SU-DHL-6 (cell line): ENCODE results near the gene ATRN.

Experiments used
- H2AFZ ChIP-seq: fragments of 200-600 bp; sonication (generic); 2 replicates; pipeline ENCODE4 v1.6.1; 2014; ENCODE audit warnings: low read depth, mild to moderate bottlenecking, moderate library complexity, mixed read lengths, antibody characterized with exemption, low read length; ENCODE audit not compliant: severe bottlenecking
- H3F3A ChIP-seq: fragments of 200-600 bp; shearing (Covaris generic); 2 replicates; pipeline ENCODE4 v1.6.0; 2016; ENCODE audit warnings: antibody characterized with exemption, mild to moderate bottlenecking; ENCODE audit not compliant: insufficient read depth
- H3K27ac ChIP-seq: fragments of 200-600 bp; sonication (generic); 2 replicates; pipeline ENCODE4 v1.5.1; 2016; ENCODE audit warnings: low read depth, mild to moderate bottlenecking, low read length, moderate library complexity, mixed read lengths
- H3K27me3 ChIP-seq: fragments of 200-600 bp; sonication (generic), shearing (Covaris generic); 2 replicates; pipeline ENCODE4 v1.6.0; 2014; ENCODE audit warnings: mild to moderate bottlenecking, low read length
- H3K36me3 ChIP-seq: fragments of 200-600 bp; sonication (generic); 2 replicates; pipeline ENCODE4 v1.6.1; 2014; ENCODE audit warnings: mild to moderate bottlenecking, low read length, mixed read lengths
- H3K4me2 ChIP-seq: fragments of 300-600, 200-600 bp; shearing (Covaris generic), sonication (generic); 2 replicates; pipeline ENCODE4 v1.6.0; 2014; ENCODE audit warnings: low read length, low read depth, mild to moderate bottlenecking; ENCODE audit not compliant: poor library complexity, severe bottlenecking
- H3K4me3 ChIP-seq: fragments of 200-600 bp; sonication (generic); 2 replicates; pipeline ENCODE4 v1.5.1; 2014; ENCODE audit warnings: antibody characterized with exemption, low read length, mild to moderate bottlenecking, mixed read lengths; ENCODE audit not compliant: insufficient read depth, poor library complexity, severe bottlenecking
- H3K79me2 ChIP-seq: fragments of 200-600 bp; sonication (generic); 2 replicates; pipeline ENCODE4 v1.6.1; 2014; ENCODE audit warnings: mild to moderate bottlenecking, low read length, moderate library complexity; ENCODE audit not compliant: insufficient read depth
- H3K9ac ChIP-seq: fragments of 200-600 bp; sonication (generic); 2 replicates; pipeline ENCODE4 v1.7.0; 2014; ENCODE audit warnings: mild to moderate bottlenecking, low read length
- H3K9me2 ChIP-seq: fragments of 200-600 bp; sonication (generic); replicated peaks from 2 replicates; pipeline ENCODE4 v1.6.1; 2014; ENCODE audit warnings: low read length; ENCODE audit not compliant: insufficient read depth
- H3K9me3 ChIP-seq: fragments of 200-600 bp; sonication (generic); 2 replicates; pipeline ENCODE4 v1.6.1; 2014; ENCODE audit warnings: low read length, mixed read lengths; ENCODE audit not compliant: insufficient read depth
- H4K20me1 ChIP-seq: fragments of 200-600 bp; sonication (generic); 2 replicates; pipeline ENCODE4 v1.6.1; 2014; ENCODE audit warnings: low read depth, mild to moderate bottlenecking, antibody characterized with exemption, low read length, moderate library complexity, mixed read lengths
- EZH2phosphoT487 ChIP-seq: fragments of 200-600 bp; sonication (generic), shearing (Covaris generic); conservative IDR thresholded peaks from 2 replicates; pipeline ENCODE4 v1.6.1; 2018; ENCODE audit warnings: mild to moderate bottlenecking, antibody characterized with exemption, low read length, moderate library complexity, mixed read lengths
- TF ChIP-seq, protein P1 (sequence below): fragments of 200-600 bp; sonication (generic); IDR thresholded peaks from one replicate; pipeline ENCODE4 v1.5.1; 2017; ENCODE audit warnings: antibody characterized with exemption, mild to moderate bottlenecking, low read length, moderate library complexity; ENCODE audit not compliant: insufficient read depth, poor library complexity, severe bottlenecking

The ATRN gene

DNA sequence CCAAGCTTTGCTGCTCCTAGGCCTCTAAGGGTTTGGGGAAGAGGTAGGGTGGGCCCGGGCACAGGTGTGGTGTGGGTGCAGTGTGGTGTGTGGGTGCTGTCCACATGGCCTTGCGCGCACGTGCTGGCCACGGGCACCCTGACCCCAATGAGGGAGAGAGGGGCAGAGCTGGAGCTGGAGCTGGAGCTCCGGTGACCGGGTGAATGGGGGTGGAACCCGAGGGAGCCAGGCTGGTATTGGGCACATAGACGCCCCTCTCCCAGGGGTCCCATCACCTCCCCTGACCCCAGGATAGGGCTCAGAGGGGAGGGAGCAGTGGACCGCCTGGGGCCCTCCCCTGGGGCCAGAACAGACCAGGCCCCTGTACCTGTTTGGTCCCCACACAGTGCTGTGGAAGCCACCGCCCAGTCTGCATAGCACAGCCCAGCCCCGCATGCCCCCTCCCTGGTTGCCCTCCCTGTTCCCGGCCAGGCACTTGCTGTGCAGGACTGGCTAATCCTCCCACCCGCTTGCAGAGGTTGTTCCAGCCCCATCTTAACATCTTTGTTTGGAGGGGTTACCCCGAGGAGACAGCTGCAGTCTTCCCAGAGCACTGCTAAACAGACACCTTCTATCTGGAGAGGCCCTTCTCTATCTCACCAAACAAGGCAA lies 210.0 kb downstream of the ATRN start:
- Histone ChIP-seq H3K9me3 (no peaks in the 10 kb centered on the region), H3K4me3 (no peak overlapping the region), H3F3A (no peaks in the 10 kb centered on the region), H3K79me2 (no peaks in the 10 kb centered on the region), H2AFZ (no peak overlapping the region), H3K27me3 (no peaks in the 10 kb centered on the region), H3K36me3 (no peaks in the 10 kb centered on the region), H3K4me2 (no peak overlapping the region), H4K20me1 (no peaks in the 10 kb centered on the region), H3K9ac (no peak overlapping the region), H3K27ac (no peak overlapping the region), H3K9me2 (no peaks in the 10 kb centered on the region)
- no peak for TF ChIP-seq EZH2phosphoT487
- TF ChIP-seq, protein P1, sequence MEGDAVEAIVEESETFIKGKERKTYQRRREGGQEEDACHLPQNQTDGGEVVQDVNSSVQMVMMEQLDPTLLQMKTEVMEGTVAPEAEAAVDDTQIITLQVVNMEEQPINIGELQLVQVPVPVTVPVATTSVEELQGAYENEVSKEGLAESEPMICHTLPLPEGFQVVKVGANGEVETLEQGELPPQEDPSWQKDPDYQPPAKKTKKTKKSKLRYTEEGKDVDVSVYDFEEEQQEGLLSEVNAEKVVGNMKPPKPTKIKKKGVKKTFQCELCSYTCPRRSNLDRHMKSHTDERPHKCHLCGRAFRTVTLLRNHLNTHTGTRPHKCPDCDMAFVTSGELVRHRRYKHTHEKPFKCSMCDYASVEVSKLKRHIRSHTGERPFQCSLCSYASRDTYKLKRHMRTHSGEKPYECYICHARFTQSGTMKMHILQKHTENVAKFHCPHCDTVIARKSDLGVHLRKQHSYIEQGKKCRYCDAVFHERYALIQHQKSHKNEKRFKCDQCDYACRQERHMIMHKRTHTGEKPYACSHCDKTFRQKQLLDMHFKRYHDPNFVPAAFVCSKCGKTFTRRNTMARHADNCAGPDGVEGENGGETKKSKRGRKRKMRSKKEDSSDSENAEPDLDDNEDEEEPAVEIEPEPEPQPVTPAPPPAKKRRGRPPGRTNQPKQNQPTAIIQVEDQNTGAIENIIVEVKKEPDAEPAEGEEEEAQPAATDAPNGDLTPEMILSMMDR = no peak

DNA sequence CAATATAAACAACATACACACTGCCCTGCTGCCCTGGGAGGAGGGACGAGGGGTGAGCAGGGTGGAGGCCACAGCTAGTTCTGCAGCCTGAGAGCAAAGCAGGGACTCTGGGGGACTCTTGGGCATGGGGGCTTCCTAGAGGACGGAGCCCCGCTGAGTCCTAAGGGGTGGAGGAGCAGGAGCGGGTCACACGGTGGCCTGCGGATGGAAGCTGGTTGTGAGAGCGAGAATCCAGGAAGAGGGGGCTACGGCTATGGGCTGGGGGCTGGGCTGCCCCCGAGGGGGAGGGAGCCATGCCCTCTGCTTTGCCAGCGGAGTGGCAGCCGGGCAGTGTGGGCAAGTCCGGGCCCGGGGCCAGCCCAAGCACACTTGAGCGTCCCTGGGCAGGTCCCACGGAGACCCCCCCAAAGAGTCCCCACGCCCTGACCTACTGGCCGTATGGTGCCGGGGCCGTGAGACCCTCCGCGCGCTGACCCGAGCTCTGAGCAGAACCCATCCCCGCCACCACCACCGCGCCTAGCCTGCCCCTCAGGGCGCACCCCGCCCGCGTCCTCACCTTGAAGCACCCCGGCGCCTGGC lies 210.6 kb downstream of the ATRN start:
- Histone ChIP-seq H3K36me3 (no peaks in the 10 kb centered on the region), H3K4me2 (no peak overlapping the region), H4K20me1 (no peaks in the 10 kb centered on the region), H3K79me2 (no peaks in the 10 kb centered on the region), H3K9me2 (no peaks in the 10 kb centered on the region), H3K27ac (no peak overlapping the region), H3K9me3 (no peaks in the 10 kb centered on the region), H3K9ac (no peak overlapping the region), H3K4me3 (no peak overlapping the region), H3K27me3 (no peaks in the 10 kb centered on the region), H3F3A (no peaks in the 10 kb centered on the region), H2AFZ (no peak overlapping the region)
- TF ChIP-seq, protein P1 = no peak
- no peak for TF ChIP-seq EZH2phosphoT487

DNA sequence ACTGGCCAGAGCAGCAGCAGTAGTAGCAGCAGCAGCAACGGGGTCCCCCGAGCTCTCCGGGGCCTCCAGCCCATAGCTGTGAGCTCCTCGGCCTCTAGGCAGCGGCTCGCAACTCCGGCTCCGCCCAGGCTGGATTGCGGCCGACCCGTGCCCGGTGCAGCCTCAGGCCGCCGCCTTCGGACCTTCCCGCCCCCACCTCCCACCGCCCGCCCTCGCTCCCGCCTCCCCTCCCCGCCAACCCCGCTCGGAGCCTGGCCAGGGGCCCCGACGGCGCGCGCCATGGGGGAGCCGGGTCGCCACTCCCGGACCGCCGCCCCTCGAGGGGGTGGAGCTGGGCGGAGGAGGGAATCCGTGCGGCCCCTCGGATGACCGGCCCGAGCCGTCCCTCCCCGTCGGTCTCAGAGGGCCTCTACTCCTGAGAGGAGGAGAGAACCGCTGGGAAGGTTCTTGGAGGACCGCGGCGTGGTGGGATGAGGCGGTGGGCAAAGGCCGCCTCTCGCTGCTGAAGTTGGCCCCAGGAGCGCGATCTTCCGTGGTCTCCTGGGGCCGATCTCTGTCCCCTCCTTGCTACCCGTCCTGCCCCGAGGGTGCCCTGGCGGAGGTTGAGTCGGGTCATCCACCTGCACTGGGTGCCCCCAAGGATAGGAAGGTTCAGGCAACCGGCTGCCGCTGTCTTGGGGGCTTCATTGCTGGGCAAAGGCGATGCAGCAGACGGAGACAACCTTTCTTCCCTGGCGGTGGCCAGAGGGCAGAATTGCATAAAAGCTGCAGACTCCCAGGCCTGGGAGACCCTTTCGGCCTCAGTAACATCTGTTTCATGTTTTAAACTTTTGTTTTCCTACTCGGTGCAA lies 211.3 kb downstream of the ATRN start, which contains the start of gene ADAM33:
ADAM33 (minus strand) TSS at position 80 of the 851 bp plus-strand sequence; CDS start at position 74, 6 bp downstream.
- Histone ChIP-seq H3K9ac (no peak within 1 kb of the TSS), H3K4me3 (no peak within 1 kb of the TSS), H3K79me2 (no peaks in the 10 kb centered on the region), H2AFZ (no peak within 1 kb of the TSS), H3K9me2 (no peaks in the 10 kb centered on the region), H4K20me1 (no peaks in the 10 kb centered on the region), H3K36me3 (no peaks in the 10 kb centered on the region), H3K4me2 (no peak within 1 kb of the TSS), H3K27ac (no peak within 1 kb of the TSS), H3K27me3 (no peaks in the 10 kb centered on the region), H3F3A (no peaks in the 10 kb centered on the region), H3K9me3 (no peaks in the 10 kb centered on the region)
- no peak for TF ChIP-seq EZH2phosphoT487
- TF ChIP-seq, protein P1 = no peak
